Measurements from ENCODE around the gene STYXL2.
A peak's percentile ranks its signal among the peaks of the same experiment; 100 is the strongest.

STYXL2 gene

DNA sequence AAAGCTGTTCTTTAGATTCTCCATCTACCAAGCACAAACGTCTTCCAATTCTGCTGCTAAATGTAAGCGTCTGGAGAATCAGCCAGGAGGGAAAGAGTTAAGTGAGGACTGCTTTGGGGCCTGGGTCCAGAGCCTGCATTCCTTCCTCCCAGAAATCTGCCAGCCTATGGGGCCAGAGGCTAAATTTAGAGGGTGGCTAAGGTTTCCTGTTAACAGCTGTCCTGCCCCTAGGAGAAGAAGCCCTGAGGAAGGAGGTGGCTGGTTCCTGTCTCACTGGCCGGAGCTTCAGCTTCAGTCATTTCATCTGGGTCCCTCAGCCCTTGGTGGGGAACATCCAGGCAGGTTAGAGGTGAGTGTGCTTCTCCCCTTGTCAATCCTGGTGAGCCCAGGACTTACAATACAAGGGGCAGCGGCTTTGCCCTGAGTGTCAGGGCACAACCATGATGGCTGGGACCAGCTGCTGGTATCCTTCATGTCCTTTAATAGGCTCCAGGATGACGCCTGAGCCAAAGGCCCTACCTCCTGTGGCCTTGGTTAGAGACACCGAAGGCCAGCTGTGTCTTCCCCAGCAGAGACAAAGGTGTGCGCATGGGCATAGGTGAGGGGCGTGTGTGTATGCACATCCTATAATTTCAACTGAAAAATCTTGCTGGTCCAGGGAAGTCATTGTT is at the start of gene STYXL2:
Gene STYXL2, plus strand, starts transcription at position 230 of the 671 bp plus-strand sequence. CDS start 775 bp downstream, outside the sequence.
- TF ChIP-seq, protein P1, sequence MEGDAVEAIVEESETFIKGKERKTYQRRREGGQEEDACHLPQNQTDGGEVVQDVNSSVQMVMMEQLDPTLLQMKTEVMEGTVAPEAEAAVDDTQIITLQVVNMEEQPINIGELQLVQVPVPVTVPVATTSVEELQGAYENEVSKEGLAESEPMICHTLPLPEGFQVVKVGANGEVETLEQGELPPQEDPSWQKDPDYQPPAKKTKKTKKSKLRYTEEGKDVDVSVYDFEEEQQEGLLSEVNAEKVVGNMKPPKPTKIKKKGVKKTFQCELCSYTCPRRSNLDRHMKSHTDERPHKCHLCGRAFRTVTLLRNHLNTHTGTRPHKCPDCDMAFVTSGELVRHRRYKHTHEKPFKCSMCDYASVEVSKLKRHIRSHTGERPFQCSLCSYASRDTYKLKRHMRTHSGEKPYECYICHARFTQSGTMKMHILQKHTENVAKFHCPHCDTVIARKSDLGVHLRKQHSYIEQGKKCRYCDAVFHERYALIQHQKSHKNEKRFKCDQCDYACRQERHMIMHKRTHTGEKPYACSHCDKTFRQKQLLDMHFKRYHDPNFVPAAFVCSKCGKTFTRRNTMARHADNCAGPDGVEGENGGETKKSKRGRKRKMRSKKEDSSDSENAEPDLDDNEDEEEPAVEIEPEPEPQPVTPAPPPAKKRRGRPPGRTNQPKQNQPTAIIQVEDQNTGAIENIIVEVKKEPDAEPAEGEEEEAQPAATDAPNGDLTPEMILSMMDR (IDR thresholded peaks at IDR 0.05; ENCODE audit: low read depth, low read length): no peak
- no peak for TF ChIP-seq POLR2A (IDR thresholded peaks at IDR 0.05; ENCODE audit: extremely low read depth, insufficient read length)
- no peak for TF ChIP-seq MYC (IDR thresholded peaks at IDR 0.05; ENCODE audit: low read depth, low read length)
- TF ChIP-seq, protein P2, sequence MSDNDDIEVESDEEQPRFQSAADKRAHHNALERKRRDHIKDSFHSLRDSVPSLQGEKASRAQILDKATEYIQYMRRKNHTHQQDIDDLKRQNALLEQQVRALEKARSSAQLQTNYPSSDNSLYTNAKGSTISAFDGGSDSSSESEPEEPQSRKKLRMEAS (IDR thresholded peaks at IDR 0.05; ENCODE audit: low read depth, low read length): no peak
- no peak for DNase-seq (ENCODE audit: low read depth)
- no peak within 1 kb of the TSS for H3K4me3 ChIP-seq (ENCODE audit: low read depth, low read length)

DNA sequence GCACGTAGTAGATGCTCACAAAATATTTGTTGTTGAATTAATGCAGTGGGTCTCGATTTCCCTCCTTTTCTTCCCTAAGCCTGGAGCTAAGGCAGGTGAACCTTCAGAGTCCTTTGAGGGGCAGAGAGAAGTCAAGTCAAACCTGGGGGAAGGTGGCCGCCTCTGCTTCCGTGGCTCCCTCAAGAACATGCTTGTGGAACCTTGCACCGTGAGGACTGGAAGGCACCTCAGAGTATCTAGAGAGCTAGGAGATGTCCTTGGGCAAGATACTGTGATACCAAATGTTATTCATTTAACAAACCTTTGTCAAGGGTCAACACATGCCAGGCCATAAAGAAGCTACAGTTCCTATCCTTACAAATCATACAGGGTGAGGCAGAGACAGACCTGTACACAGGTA is 42.0 kb upstream of the STYXL2 start:
- no peak for DNase-seq (ENCODE audit: low read depth)
- TF ChIP-seq, protein P1 (IDR thresholded peaks at IDR 0.05; ENCODE audit: low read depth, low read length): no peak
- TF ChIP-seq MYC (IDR thresholded peaks at IDR 0.05; ENCODE audit: low read depth, low read length) (no peak), POLR2A (IDR thresholded peaks at IDR 0.05; ENCODE audit: extremely low read depth, insufficient read length) (no peak)
- TF ChIP-seq, protein P2 (IDR thresholded peaks at IDR 0.05; ENCODE audit: low read depth, low read length): no peak

DNA sequence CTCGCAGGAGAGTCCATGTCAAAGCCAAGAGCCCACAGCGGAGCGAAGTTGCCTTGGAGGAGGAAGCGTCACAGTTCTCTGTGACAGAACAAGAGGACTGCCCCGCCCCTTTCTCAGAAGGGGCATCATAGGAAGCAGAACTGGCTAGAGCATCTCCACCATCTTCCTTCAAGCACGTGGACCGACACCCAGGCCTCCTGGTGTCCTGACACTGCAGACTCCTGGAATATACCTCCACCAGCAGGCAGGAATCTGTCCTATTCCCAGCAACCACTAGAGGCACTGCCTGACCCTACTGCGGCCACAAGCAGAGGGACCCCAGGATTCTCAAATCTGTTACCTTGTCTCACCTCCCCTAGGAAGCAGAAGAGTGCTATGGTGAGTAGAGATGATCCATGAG is 41.5 kb upstream of the STYXL2 start:
- DNase-seq (ENCODE audit: low read depth): no peak
- TF ChIP-seq, protein P2 (IDR thresholded peaks at IDR 0.05; ENCODE audit: low read depth, low read length): no peak
- TF ChIP-seq, protein P1 (IDR thresholded peaks at IDR 0.05; ENCODE audit: low read depth, low read length): peak; percentile 39
- H3K4me3 ChIP-seq (ENCODE audit: low read depth, low read length): no peak overlapping the region

More for the DNA sequence above, 42.0 kb upstream of the STYXL2 start:
- no peak overlapping the region for H3K4me3 ChIP-seq (ENCODE audit: low read depth, low read length)

DNA sequence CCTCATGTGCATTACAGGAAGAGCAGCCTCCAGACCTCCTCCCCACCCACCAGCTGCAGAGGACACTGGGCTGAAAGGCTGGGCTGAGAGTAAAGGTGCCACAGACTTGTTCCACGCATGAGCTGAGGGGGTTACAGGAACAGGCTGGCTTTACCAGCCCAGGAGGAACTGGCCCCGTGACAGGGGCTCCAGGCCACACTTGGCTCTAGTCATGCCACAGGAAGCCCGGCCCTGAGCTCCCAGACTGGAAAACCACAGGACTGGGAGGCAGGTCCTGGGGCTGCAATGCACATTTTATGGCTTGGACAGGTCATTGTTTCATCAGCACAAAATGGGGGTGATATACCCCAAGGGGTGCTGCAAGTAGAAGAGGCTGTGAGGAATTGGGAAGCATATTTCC is 39.3 kb upstream of the STYXL2 start:
- no peak for DNase-seq (ENCODE audit: low read depth)
- H3K4me3 ChIP-seq (ENCODE audit: low read depth, low read length): no peak overlapping the region
- TF ChIP-seq, protein P1 (IDR thresholded peaks at IDR 0.05; ENCODE audit: low read depth, low read length): no peak
- no peak for TF ChIP-seq MYC (IDR thresholded peaks at IDR 0.05; ENCODE audit: low read depth, low read length)
- TF ChIP-seq, protein P2 (IDR thresholded peaks at IDR 0.05; ENCODE audit: low read depth, low read length): no peak
- TF ChIP-seq POLR2A (IDR thresholded peaks at IDR 0.05; ENCODE audit: extremely low read depth, insufficient read length): no peak

DNA sequence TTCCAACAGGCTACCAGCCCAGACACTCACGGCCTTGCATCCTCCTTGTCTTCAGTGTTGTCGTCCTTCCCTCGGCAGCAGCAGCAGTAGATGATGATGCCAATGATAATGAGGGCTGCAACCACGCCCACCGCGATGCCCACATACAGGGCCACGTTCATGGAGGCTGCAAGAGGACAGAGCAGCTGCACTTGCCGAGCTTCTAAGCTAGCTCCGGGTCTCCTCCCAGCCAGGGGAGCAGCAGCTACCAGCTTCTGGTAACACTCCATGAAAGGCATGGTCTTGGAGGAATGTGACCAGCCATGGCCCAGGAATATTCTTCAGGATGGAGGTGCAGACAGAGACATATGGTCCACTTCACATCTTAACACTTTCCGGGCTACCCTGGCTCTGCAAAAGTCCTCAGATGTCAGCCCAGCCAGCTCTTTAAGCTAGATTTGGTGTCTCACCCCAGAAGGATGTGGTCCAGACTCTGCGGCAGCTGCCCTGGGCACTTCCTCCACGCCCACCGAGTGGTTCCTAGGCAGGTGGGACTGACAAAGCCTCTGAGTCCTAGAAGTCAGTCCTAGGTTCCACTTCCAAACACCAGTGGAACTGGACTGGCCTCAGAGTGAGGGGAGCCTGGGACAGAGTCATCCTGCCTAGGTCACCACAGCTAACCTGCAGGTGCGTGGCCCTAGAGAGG is 38.8 kb upstream of the STYXL2 start:
- no peak for TF ChIP-seq MYC (IDR thresholded peaks at IDR 0.05; ENCODE audit: low read depth, low read length)
- TF ChIP-seq, protein P2 (IDR thresholded peaks at IDR 0.05; ENCODE audit: low read depth, low read length): no peak
- TF ChIP-seq, protein P1 (IDR thresholded peaks at IDR 0.05; ENCODE audit: low read depth, low read length): no peak
- no peak overlapping the region for H3K4me3 ChIP-seq (ENCODE audit: low read depth, low read length)
- no peak for DNase-seq (ENCODE audit: low read depth)
